SK-N-SH (cell line): Measurements from ENCODE around the gene SYCP1. TPM values are rescaled to one million over a fixed set of nuclear protein-coding genes. Genes with fewer than 3 reads are reported as not detected.
A peak's percentile ranks its signal among the peaks of the same experiment; 100 is the strongest.

ENCODE experiments used
- CTCF ChIA-PET: fragments of 300-600, 350-600 bp; formaldehyde crosslinking; extraction: SDS; loops from one replicate; lab custom pipeline; 2021; lab: Yijun Ruan, JAX
- POLR2A ChIA-PET: fragments of 350-600 bp; sonication (Branson Sonifier 250); formaldehyde crosslinking; extraction: SDS; loops from one replicate; lab custom pipeline; 2020; ENCODE audit warnings: antibody characterized with exemption, inconsistent platforms; lab: Yijun Ruan, JAX
- DNase-seq: peaks from one replicate; pipeline ENCODE4 v3.0.0; 2012
- H2AFZ ChIP-seq: fragments of 200-600 bp; sonication (generic); 2 replicates; pipeline ENCODE4 v1.8.1; 2016; ENCODE audit warnings: antibody characterized with exemption, mild to moderate bottlenecking, low read depth
- H3F3A ChIP-seq: fragments of 200-600 bp; sonication (generic); replicated peaks from 2 replicates; pipeline ENCODE3; 2016; ENCODE audit warnings: antibody characterized with exemption, mild to moderate bottlenecking; ENCODE audit not compliant: insufficient read depth
- H3K27ac ChIP-seq, 2 experiments: fragments of 200-500 bp in 1 of 2; fragments of 200-600 bp in 1 of 2; sonication (Bioruptor generic) in 1 of 2; sonication (generic), shearing (Covaris generic) in 1 of 2; 2 replicates each; pipeline versions ENCODE4 v1.5.1 to v1.6.1; 2014 to 2016; ENCODE audit warnings: low read depth in 2 of 2, inconsistent platforms in 1 of 2, low read length in 1 of 2, mild to moderate bottlenecking in 1 of 2, mixed read lengths in 1 of 2
- H3K27me3 ChIP-seq: fragments of 200-600 bp; sonication (generic), shearing (Covaris generic); 2 replicates; pipeline ENCODE4 v1.6.1; 2016; ENCODE audit warnings: mixed run types; ENCODE audit not compliant: insufficient read depth
- H3K36me3 ChIP-seq, 2 experiments: fragments of 200-500 bp in 1 of 2; fragments of 200-600 bp in 1 of 2; sonication (Bioruptor generic) in 1 of 2; sonication (generic) in 1 of 2; replicated peaks in 1 of 2; 2 replicates each; pipeline versions ENCODE3 to v1.5.1; 2014 to 2016; ENCODE audit warnings: low read length in 1 of 2, mild to moderate bottlenecking in 1 of 2; ENCODE audit not compliant: insufficient read depth in 2 of 2, control insufficient read depth in 1 of 2
- H3K4me1 ChIP-seq, 2 experiments: fragments of 200-500 bp in 1 of 2; fragments of 200-600 bp in 1 of 2; sonication (Bioruptor generic) in 1 of 2; sonication (generic), shearing (Covaris generic) in 1 of 2; 2 replicates each; pipeline versions ENCODE4 v1.5.1 to v1.6.1; 2014 to 2016; ENCODE audit warnings: low read depth in 1 of 2, low read length in 1 of 2, mixed run types in 1 of 2; ENCODE audit not compliant: insufficient read depth in 2 of 2, control insufficient read depth in 1 of 2
- H3K4me2 ChIP-seq: fragments of 200-600 bp; sonication (generic), shearing (Covaris generic); 2 replicates; pipeline ENCODE4 v1.6.1; 2017; ENCODE audit warnings: mixed run types
- H3K4me3 ChIP-seq, 2 experiments: fragments of 200-500 bp in 1 of 2; fragments of 200-600 bp in 1 of 2; sonication (Bioruptor generic) in 1 of 2; sonication (generic), shearing (Covaris generic) in 1 of 2; 2 replicates each; pipeline versions ENCODE4 v1.5.1 to v1.8.1; 2014 to 2016; ENCODE audit warnings: low read depth in 2 of 2, inconsistent platforms in 1 of 2, low read length in 1 of 2, mild to moderate bottlenecking in 1 of 2, mixed read lengths in 1 of 2, moderate library complexity in 1 of 2
- H3K79me2 ChIP-seq: fragments of 200-600 bp; sonication (generic); 2 replicates; pipeline ENCODE4 v1.8.1; 2017; ENCODE audit warnings: mild to moderate bottlenecking; ENCODE audit not compliant: insufficient read depth
- H3K9ac ChIP-seq: fragments of 200-600 bp; sonication (generic); 2 replicates; pipeline ENCODE4 v1.6.1; 2017; ENCODE audit warnings: mixed run types
- H3K9me2 ChIP-seq: fragments of 200-600 bp; sonication (generic); 2 replicates; pipeline ENCODE4 v1.6.1; 2017; ENCODE audit warnings: mixed run types
- H3K9me3 ChIP-seq: fragments of 200-600 bp; sonication (generic); 2 replicates; pipeline ENCODE4 v1.6.1; 2017; ENCODE audit warnings: mixed run types, mild to moderate bottlenecking, moderate library complexity
- H4K20me1 ChIP-seq: fragments of 200-600 bp; sonication (generic); 2 replicates; pipeline ENCODE4 v1.6.1; 2017; ENCODE audit warnings: mild to moderate bottlenecking, mixed run types; ENCODE audit not compliant: insufficient read depth
- EP300 ChIP-seq, 2 experiments: IDR thresholded peaks; 2 replicates each; pipeline versions ENCODE4 v1.4.0 to v1.6.1; 2012; ENCODE audit warnings: borderline replicate concordance in 1 of 2, low read depth in 1 of 2, low read length in 1 of 2
- FOXM1 ChIP-seq: IDR thresholded peaks from 2 replicates; pipeline ENCODE4 v1.4.0; 2012; ENCODE audit warnings: low read depth, mild to moderate bottlenecking
- GABPA ChIP-seq: IDR thresholded peaks from 2 replicates; pipeline ENCODE4 v1.4.0; 2012; ENCODE audit warnings: low read depth, mild to moderate bottlenecking
- GATA2 ChIP-seq: sonication (generic); formaldehyde crosslinking; IDR thresholded peaks from 2 replicates; pipeline ENCODE4 v1.5.0; 2020; ENCODE audit warnings: mild to moderate bottlenecking, missing genetic modification reagents
- JUND ChIP-seq: IDR thresholded peaks from 2 replicates; pipeline ENCODE4 v1.4.0; 2012
- NRF1 ChIP-seq: IDR thresholded peaks from 2 replicates; pipeline ENCODE4 v1.6.1; 2012; ENCODE audit warnings: low read depth, mild to moderate bottlenecking, low read length
- RAD21 ChIP-seq: IDR thresholded peaks from 2 replicates; pipeline ENCODE4 v1.6.1; 2012; ENCODE audit warnings: mild to moderate bottlenecking, low read length
- TAF1 ChIP-seq: IDR thresholded peaks from 2 replicates; pipeline ENCODE4 v1.6.1; 2012; ENCODE audit warnings: low read depth, mild to moderate bottlenecking, low read length, moderate library complexity, borderline replicate concordance
- TEAD4 ChIP-seq: IDR thresholded peaks from 2 replicates; pipeline ENCODE4 v1.4.0; 2012; ENCODE audit warnings: mild to moderate bottlenecking, borderline replicate concordance; ENCODE audit not compliant: insufficient read depth
- WGBS: methylation state at CpG from one replicate; pipeline ENCODE4 v1.1.6; 2017; ENCODE audit warnings: low lambda C conversion rate; 5-methylcytosine and 5-hydroxymethylcytosine counted together
- polyA plus RNA-seq, 3 experiments: library from polyadenylated mRNA; depleted of rRNA; stranded (reverse); fragments of >200 nt; gene quantifications; 2 replicates each; pipeline ENCODE4 v1.2.3, GENCODE V29; 2012
- TF ChIP-seq, protein P1 (sequence below): fragments of 150-350 bp; IDR thresholded peaks from 2 replicates; pipeline ENCODE4 v1.6.1; 2017; ENCODE audit warnings: antibody characterized with exemption, low read length, low read depth, borderline replicate concordance
- TF ChIP-seq, protein P2 (sequence below): fragments of 200-600 bp; sonication (generic); IDR thresholded peaks from 2 replicates; pipeline ENCODE4 v1.6.1; 2017; ENCODE audit warnings: antibody characterized with exemption, mild to moderate bottlenecking, moderate library complexity

SYCP1 gene
- polyA plus RNA-seq, 1 of the 3 experiments (the other 2 are of a cell fraction), result not detected

DNA sequence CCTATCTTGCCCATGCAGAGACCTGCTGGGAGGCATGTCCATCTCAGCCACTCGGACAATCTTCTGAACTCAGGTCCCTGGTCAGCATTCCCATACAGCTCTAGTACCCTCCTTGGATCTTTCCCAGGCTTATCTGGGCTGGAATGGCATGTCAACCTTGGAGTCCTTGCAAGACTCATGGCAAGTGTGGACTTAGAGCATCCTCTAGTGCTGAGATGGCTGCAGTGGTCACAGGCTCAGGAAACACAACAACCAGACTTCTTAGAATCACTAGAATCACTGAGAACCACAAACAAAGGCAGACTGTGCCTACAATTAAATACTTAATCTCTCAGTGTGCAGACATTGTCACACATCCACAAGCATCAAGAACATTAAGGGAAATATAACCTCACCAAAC is 101.9 kb downstream of the SYCP1 start:
- H3F3A ChIP-seq, result no peaks in the 10 kb centered on the region
- no peaks in the 10 kb centered on the region for H4K20me1 ChIP-seq
- WGBS, result 0% methylated on average over 1 of the region's 1 CpG
- H3K9me2 ChIP-seq, result no peaks in the 10 kb centered on the region
- no peak overlapping the region for H2AFZ ChIP-seq
- no peaks in the 10 kb centered on the region for H3K36me3 ChIP-seq
- ChIA-PET CTCF (no interaction called here), POLR2A (no interaction called here)
- H3K4me1 ChIP-seq, result no peaks in the 10 kb centered on the region
- no peak overlapping the region for H3K4me3 ChIP-seq
- no peak overlapping the region for H3K4me2 ChIP-seq
- H3K9me3 ChIP-seq, result no peaks in the 10 kb centered on the region
- H3K27me3 ChIP-seq, result no peaks in the 10 kb centered on the region; the same call in 1 of the 2 replicates
- no peak overlapping the region for H3K9ac ChIP-seq
- TF ChIP-seq, protein P1, sequence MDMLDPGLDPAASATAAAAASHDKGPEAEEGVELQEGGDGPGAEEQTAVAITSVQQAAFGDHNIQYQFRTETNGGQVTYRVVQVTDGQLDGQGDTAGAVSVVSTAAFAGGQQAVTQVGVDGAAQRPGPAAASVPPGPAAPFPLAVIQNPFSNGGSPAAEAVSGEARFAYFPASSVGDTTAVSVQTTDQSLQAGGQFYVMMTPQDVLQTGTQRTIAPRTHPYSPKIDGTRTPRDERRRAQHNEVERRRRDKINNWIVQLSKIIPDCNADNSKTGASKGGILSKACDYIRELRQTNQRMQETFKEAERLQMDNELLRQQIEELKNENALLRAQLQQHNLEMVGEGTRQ, result no peak
- 0 out of 2 replicates have a peak, but pooled peaks have one; percentile 21 for TF ChIP-seq RAD21
- TF ChIP-seq, protein P2, sequence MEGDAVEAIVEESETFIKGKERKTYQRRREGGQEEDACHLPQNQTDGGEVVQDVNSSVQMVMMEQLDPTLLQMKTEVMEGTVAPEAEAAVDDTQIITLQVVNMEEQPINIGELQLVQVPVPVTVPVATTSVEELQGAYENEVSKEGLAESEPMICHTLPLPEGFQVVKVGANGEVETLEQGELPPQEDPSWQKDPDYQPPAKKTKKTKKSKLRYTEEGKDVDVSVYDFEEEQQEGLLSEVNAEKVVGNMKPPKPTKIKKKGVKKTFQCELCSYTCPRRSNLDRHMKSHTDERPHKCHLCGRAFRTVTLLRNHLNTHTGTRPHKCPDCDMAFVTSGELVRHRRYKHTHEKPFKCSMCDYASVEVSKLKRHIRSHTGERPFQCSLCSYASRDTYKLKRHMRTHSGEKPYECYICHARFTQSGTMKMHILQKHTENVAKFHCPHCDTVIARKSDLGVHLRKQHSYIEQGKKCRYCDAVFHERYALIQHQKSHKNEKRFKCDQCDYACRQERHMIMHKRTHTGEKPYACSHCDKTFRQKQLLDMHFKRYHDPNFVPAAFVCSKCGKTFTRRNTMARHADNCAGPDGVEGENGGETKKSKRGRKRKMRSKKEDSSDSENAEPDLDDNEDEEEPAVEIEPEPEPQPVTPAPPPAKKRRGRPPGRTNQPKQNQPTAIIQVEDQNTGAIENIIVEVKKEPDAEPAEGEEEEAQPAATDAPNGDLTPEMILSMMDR, result peak; percentile 27; the same call in 1 of the 2 replicates
- DNase-seq, result no peak
- no peak overlapping the region for H3K27ac ChIP-seq
- H3K79me2 ChIP-seq, result no peaks in the 10 kb centered on the region

DNA sequence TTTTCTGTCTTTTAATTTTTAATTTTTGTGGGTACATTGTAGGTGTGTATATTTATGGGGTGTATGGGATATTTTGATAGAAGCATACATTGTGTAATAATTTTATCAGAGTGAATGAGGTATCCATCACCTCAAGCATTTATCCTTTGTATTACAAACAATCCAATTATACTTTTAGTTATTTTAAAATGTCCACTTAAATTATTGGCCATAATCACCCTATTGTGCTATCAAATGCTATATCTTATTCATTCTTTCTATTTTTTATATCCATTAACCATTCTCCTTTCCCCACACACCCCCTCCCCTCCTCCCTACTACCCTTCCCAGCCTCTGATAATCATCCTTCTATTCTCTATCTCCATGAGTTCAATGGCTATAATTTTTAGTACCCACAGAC is 104.8 kb downstream of the SYCP1 start:
- Histone ChIP-seq H3K4me3 (no peak overlapping the region), H3K9me2 (no peaks in the 10 kb centered on the region), H2AFZ (no peak overlapping the region), H3K79me2 (no peaks in the 10 kb centered on the region), H4K20me1 (no peaks in the 10 kb centered on the region), H3K9ac (no peak overlapping the region), H3K36me3 (no peaks in the 10 kb centered on the region), H3F3A (no peaks in the 10 kb centered on the region), H3K9me3 (no peaks in the 10 kb centered on the region), H3K4me1 (no peaks in the 10 kb centered on the region), H3K27me3 (no peaks in the 10 kb centered on the region; the same call in 1 of the 2 replicates), H3K27ac (no peak overlapping the region), H3K4me2 (no peak overlapping the region)
- ChIA-PET POLR2A (no interaction called here), CTCF (no interaction called here)
- TF ChIP-seq JUND (no peak), GABPA (no peak), GATA2 (no peak), TAF1 (no peak), NRF1 (no peak), FOXM1 (no peak), TEAD4 (no peak), EP300 (IDR thresholded peaks at IDR 0.05; ENCODE audit: borderline replicate concordance in 1 of 2, low read depth in 1 of 2, low read length in 1 of 2) (no peak)
- no peak for DNase-seq
